ENCODE results near the gene CWC27. TPM values are rescaled to one million over a fixed set of nuclear protein-coding genes. Genes with fewer than 3 reads are reported as not detected.

Gene CWC27
- total RNA-seq, 2 donors from 2014 or later: 9.1 to 12.1 TPM

GRCh38 chr5:64789457-64789856, 20.7 kb downstream of the CWC27 start:
- no peak for DNase-seq (ENCODE audit: low spot score)
- Histone ChIP-seq H3K27ac (no peak overlapping the region), H3K36me3 (no peaks in the 10 kb centered on the region), H3K4me3 (no peak overlapping the region), H3K4me1 (no peaks in the 10 kb centered on the region), H3K9me3 (no peaks in the 10 kb centered on the region), H3K27me3 (no peaks in the 10 kb centered on the region)
- TF ChIP-seq CTCF (IDR thresholded peaks at IDR 0.05): no peak

DNA sequence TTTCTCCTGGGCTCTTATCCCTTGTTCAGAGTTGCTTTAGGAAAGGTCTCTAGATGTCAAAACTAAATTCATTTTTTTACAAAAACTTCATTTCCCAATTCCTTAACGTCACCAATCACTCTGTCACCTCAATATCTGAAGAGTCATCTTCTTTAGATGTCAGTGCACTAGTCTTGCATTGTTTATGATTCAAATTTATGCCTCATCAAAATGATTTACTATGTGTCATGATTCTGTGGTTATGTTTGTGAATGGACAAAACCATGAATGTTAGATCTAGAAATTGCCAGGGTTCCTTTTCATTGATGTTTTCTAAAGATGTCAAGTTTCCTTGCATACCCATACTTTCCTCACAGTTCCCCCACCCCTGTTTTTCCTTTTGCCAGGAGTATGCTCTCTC, 21.5 kb downstream of the CWC27 start:
- TF ChIP-seq CTCF (IDR thresholded peaks at IDR 0.05): no peak
- no peak overlapping the region for H3K4me3 ChIP-seq
- no peaks in the 10 kb centered on the region for H3K36me3 ChIP-seq

DNA sequence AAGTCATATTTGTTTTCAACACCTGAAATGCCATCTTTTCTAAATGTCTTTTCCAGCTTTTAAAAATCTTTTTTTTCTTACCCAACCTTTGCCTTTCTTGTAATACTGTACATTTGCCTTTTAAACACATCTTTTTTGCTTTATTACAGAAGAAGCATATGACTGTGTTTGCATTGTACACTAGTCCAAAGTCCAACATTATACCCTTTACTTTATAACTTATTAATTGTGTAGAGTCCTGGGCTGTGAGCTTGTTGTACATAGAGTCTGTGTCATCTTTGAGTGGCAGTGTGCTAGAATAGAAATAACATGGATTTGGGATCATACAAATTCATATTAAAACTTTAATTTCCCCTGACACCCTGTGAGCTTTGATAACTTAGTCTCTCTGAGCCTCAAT, 23.7 kb downstream of the CWC27 start:
- no peak for TF ChIP-seq CTCF (IDR thresholded peaks at IDR 0.05)

More for the DNA sequence above, 21.5 kb downstream of the CWC27 start:
- Histone ChIP-seq H3K27me3 (no peaks in the 10 kb centered on the region), H3K27ac (no peak overlapping the region), H3K9me3 (no peaks in the 10 kb centered on the region), H3K4me1 (no peaks in the 10 kb centered on the region)
- no peak for DNase-seq (ENCODE audit: low spot score)

GRCh38 chr5:64794053-64794770, 25.5 kb downstream of the CWC27 start:
- Histone ChIP-seq H3K4me3 (no peak overlapping the region), H3K4me1 (no peaks in the 10 kb centered on the region), H3K9me3 (no peaks in the 10 kb centered on the region), H3K27me3 (no peaks in the 10 kb centered on the region), H3K27ac (no peak overlapping the region), H3K36me3 (no peaks in the 10 kb centered on the region)
- DNase-seq (ENCODE audit: low spot score): no peak
- TF ChIP-seq CTCF (IDR thresholded peaks at IDR 0.05): no peak

More for the DNA sequence above, 23.7 kb downstream of the CWC27 start:
- no peaks in the 10 kb centered on the region for H3K4me1 ChIP-seq
- no peak overlapping the region for H3K4me3 ChIP-seq
- no peaks in the 10 kb centered on the region for H3K36me3 ChIP-seq
- no peaks in the 10 kb centered on the region for H3K9me3 ChIP-seq
- no peaks in the 10 kb centered on the region for H3K27me3 ChIP-seq
- DNase-seq (ENCODE audit: low spot score): no peak
- no peak overlapping the region for H3K27ac ChIP-seq

DNA sequence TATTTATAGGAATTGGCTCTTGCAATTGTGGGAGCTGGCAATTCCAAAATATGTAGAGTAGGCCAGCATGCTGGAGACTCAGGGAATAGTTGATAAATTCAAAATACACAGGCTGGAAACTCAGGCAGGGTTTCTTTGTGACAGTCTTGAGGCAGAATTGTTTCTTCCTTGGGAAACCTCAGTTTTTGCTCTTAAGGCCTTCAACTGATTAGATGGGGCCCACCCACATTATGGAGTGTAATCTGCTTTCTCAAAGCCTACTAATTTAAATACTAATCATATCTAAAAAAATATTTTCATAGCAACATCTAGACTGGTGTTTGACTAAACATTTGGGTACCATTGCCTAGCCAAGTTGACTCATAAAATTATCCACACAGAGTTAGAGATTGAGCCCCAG, 27.6 kb downstream of the CWC27 start:
- Histone ChIP-seq H3K4me1 (no peaks in the 10 kb centered on the region), H3K27me3 (no peaks in the 10 kb centered on the region), H3K27ac (no peak overlapping the region), H3K9me3 (no peaks in the 10 kb centered on the region), H3K4me3 (no peak overlapping the region), H3K36me3 (no peaks in the 10 kb centered on the region)
- no peak for TF ChIP-seq CTCF (IDR thresholded peaks at IDR 0.05)
- DNase-seq (ENCODE audit: low spot score): no peak

DNA sequence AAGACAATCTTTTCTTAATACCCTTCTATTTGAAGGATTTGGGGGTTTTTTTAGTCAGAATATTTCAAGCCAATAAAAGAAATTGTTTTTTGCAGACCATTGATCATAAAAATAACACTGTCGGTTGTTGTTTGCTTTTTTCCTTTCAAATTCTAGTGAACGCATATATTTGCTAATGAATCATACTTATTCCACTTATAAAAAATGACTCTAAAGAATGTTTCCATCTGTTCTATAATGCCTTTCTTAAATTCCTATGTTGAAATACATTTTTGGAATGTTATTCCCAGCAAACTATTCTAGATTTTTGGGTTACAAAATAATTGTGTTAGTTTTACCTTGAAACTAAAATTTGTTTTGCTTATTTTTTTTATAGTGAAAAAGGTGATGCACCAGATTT, 32.2 kb downstream of the CWC27 start:
- DNase-seq (ENCODE audit: low spot score): no peak
- Histone ChIP-seq H3K4me3 (no peak overlapping the region), H3K27me3 (no peaks in the 10 kb centered on the region), H3K9me3 (no peaks in the 10 kb centered on the region), H3K4me1 (no peaks in the 10 kb centered on the region), H3K27ac (no peak overlapping the region), H3K36me3 (no peaks in the 10 kb centered on the region)
- no peak for TF ChIP-seq CTCF (IDR thresholded peaks at IDR 0.05)

All from right atrium auricular region (tissue), 2 donors.